ENCODE data around the gene THBS3. TPM values are rescaled to one million over a fixed set of nuclear protein-coding genes. Genes with fewer than 3 reads are reported as not detected.
"Not testable (repeated sequence)": the region's sequence is repeated elsewhere in the genome, so short reads cannot be mapped to it uniquely, and the experiment has no call there.

The THBS3 gene
- total and polyA plus RNA-seq, 2 of the 13 experiments (the other 11 are each of a cell fraction or from before 2014, with no cell fraction given) = 0.86 to 3.6 TPM

DNA sequence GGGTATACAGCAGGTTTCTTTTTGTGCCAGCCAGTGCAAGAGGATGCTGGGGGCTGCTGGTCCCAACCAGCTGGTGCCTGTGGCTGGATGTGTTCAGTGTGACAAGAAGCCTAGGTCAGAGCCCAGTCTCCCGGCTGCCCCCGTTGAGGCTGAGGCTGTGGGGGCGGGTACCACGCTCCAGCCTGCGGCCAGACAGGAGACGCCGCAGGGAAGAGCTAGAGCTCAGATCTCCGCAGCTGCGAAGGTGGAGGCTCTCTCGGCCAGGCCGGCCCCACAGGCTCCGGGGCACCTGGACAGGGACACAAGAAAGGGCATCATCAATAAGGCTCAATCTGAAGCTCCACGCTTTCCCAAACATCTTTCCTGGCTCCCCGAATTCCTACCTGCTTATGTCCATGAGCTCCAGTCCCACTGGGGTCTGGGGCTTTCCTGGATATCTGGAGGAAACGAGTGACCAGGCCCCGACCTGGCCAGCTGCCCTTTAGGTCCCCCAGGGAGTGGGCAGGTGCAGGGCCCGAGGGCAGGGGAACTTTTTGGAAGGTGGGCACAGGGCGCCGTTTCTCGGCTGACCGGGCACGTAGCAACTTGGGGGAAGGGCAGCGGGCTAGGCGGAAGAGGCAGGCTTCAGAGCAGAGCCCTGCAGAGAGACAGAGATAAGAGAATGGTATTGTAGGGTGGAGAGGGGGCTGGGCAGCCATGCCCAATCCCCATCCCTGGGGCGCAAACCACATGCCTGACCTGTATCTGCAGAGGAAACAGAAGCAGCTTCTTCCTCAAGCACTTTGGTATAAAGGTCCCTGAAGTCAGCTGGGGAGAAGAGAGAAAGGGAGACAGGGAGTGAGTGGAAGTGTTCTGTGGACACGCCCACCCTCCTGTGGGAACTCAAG lies 40.2 kb upstream of the THBS3 start:
- Histone ChIP-seq H3K4me2 (ENCODE audit: low read depth, low read length) (no peak overlapping the region), H3K9me3 (ENCODE audit: low read length) (no peaks in the 10 kb centered on the region), H3K27me3 (ENCODE audit: control insufficient read depth in 1 of 2, insufficient read depth in 2 of 2, low read length in 2 of 2) (no peaks in the 10 kb centered on the region), H3K4me3 (replicated peaks in 1 of 3; ENCODE audit: insufficient read depth in 1 of 3, low read depth in 2 of 3, low read length in 3 of 3) (no peak overlapping the region), H3K36me3 (replicated peaks in 1 of 2; ENCODE audit: control insufficient read depth in 1 of 2, insufficient read depth in 2 of 2, low read length in 2 of 2) (peaks cover 1 to 9% of the 10 kb centered on the region in 2 experiments; a peak in 2 of 5 replicates), H3K27ac (ENCODE audit: extremely low read length, insufficient read depth, low read length) (no peak overlapping the region), H3K79me2 (ENCODE audit: insufficient read depth, low read length) (no peaks in the 10 kb centered on the region), H2AFZ (ENCODE audit: low read length) (no peak overlapping the region), H3K4me1 (ENCODE audit: insufficient read depth, low read length) (peaks cover 23% of the 10 kb centered on the region), H4K20me1 (ENCODE audit: insufficient read depth, low read length) (no peaks in the 10 kb centered on the region), H3K9ac (ENCODE audit: insufficient read depth, low read depth, low read length) (no peak overlapping the region)
- 97% methylated on average over 16 of the region's 26 CpGs for WGBS (ENCODE audit: low lambda C conversion rate)
- ChIA-PET CTCF (ENCODE audit: low intra/inter-chr PET ratio, low total read pairs) (no interaction called here), POLR2A (no interaction called here)
- BruUV-seq (replicated peaks) = no TSS peak
- ATAC-seq (no peak), DNase-seq (ENCODE audit: low spot score) (no peak), FAIRE-seq (no peak)
- no peak for TF ChIP-seq MEF2D (CRISPR knock-in tag; IDR thresholded peaks at IDR 0.05)
- TF ChIP-seq ZMYM2 (CRISPR knock-in tag; IDR thresholded peaks at IDR 0.05) = no peak
- TF ChIP-seq XBP1 (CRISPR knock-in tag; IDR thresholded peaks at IDR 0.05) = no peak
- TF ChIP-seq ZFP1 (CRISPR knock-in tag; IDR thresholded peaks at IDR 0.05) = no peak
- no peak for TF ChIP-seq HHEX (CRISPR knock-in tag; IDR thresholded peaks at IDR 0.05)
- TF ChIP-seq, protein P1, sequence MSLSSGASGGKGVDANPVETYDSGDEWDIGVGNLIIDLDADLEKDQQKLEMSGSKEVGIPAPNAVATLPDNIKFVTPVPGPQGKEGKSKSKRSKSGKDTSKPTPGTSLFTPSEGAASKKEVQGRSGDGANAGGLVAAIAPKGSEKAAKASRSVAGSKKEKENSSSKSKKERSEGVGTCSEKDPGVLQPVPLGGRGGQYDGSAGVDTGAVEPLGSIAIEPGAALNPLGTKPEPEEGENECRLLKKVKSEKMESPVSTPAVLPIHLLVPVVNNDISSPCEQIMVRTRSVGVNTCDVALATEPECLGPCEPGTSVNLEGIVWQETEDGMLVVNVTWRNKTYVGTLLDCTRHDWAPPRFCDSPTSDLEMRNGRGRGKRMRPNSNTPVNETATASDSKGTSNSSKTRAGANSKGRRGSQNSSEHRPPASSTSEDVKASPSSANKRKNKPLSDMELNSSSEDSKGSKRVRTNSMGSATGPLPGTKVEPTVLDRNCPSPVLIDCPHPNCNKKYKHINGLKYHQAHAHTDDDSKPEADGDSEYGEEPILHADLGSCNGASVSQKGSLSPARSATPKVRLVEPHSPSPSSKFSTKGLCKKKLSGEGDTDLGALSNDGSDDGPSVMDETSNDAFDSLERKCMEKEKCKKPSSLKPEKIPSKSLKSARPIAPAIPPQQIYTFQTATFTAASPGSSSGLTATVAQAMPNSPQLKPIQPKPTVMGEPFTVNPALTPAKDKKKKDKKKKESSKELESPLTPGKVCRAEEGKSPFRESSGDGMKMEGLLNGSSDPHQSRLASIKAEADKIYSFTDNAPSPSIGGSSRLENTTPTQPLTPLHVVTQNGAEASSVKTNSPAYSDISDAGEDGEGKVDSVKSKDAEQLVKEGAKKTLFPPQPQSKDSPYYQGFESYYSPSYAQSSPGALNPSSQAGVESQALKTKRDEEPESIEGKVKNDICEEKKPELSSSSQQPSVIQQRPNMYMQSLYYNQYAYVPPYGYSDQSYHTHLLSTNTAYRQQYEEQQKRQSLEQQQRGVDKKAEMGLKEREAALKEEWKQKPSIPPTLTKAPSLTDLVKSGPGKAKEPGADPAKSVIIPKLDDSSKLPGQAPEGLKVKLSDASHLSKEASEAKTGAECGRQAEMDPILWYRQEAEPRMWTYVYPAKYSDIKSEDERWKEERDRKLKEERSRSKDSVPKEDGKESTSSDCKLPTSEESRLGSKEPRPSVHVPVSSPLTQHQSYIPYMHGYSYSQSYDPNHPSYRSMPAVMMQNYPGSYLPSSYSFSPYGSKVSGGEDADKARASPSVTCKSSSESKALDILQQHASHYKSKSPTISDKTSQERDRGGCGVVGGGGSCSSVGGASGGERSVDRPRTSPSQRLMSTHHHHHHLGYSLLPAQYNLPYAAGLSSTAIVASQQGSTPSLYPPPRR (CRISPR knock-in tag; IDR thresholded peaks at IDR 0.05; ENCODE audit: borderline replicate concordance) = no peak
- TF ChIP-seq, protein P2, sequence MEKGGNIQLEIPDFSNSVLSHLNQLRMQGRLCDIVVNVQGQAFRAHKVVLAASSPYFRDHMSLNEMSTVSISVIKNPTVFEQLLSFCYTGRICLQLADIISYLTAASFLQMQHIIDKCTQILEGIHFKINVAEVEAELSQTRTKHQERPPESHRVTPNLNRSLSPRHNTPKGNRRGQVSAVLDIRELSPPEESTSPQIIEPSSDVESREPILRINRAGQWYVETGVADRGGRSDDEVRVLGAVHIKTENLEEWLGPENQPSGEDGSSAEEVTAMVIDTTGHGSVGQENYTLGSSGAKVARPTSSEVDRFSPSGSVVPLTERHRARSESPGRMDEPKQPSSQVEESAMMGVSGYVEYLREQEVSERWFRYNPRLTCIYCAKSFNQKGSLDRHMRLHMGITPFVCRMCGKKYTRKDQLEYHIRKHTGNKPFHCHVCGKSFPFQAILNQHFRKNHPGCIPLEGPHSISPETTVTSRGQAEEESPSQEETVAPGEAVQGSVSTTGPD (CRISPR knock-in tag; IDR thresholded peaks at IDR 0.05) = no peak
- no peak for TF ChIP-seq TEAD2 (CRISPR knock-in tag; IDR thresholded peaks at IDR 0.05)
- TF ChIP-seq ADNP (CRISPR knock-in tag; IDR thresholded peaks at IDR 0.05) = no peak
- TF ChIP-seq THYN1 (CRISPR knock-in tag; IDR thresholded peaks at IDR 0.05; ENCODE audit: borderline replicate concordance, low read depth) = no peak
- TF ChIP-seq RCOR2 (CRISPR knock-in tag; IDR thresholded peaks at IDR 0.05) = no peak
- in situ Hi-C loops (cut with HindIII; ENCODE audit: extremely low pct_ligation_motif_present, low pct_unique_long_range_greater_than_20kb) (loop anchor here (10.0 kb wide), 1 partner anchor 347 kb away; no protein-coding TSS in a partner anchor), intact Hi-C loops (cut with micrococcal nuclease; ENCODE audit: unreplicated experiment) (no loop called here)

DNA sequence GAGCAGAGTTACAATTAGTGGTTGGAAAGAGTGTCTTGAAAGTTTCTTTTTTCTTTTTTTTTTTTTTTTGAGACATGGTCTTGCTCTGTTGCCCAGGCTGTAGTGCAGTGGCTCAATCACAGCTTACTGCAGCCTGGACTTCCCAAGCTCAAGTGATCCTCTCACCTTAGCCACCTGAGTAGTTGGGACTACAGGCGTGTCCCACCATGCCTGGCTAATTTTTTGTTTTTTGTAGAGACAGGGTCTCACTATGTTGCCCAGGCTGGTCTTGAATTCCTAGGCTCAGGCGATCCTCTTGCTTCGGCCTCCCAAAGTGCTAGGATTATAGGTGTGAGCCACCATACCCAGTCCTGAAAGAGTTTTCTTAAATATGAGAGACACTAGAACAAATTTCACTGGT lies 39.1 kb upstream of the THBS3 start:
- H3K27ac ChIP-seq (ENCODE audit: extremely low read length, insufficient read depth, low read length); H3K9ac ChIP-seq (ENCODE audit: insufficient read depth, low read depth, low read length); ATAC-seq; FAIRE-seq; CTCF ChIA-PET (ENCODE audit: low intra/inter-chr PET ratio, low total read pairs); BruUV-seq (replicated peaks); H3K4me3 ChIP-seq (replicated peaks in 1 of 3; ENCODE audit: insufficient read depth in 1 of 3, low read depth in 2 of 3, low read length in 3 of 3); POLR2A ChIA-PET; intact Hi-C loops (cut with micrococcal nuclease; ENCODE audit: unreplicated experiment); DNase-seq (ENCODE audit: low spot score); H3K27me3 ChIP-seq (ENCODE audit: control insufficient read depth in 1 of 2, insufficient read depth in 2 of 2, low read length in 2 of 2); H2AFZ ChIP-seq (ENCODE audit: low read length); H3K4me2 ChIP-seq (ENCODE audit: low read depth, low read length); H3K79me2 ChIP-seq (ENCODE audit: insufficient read depth, low read length); H4K20me1 ChIP-seq (ENCODE audit: insufficient read depth, low read length); H3K9me3 ChIP-seq (ENCODE audit: low read length); H3K36me3 ChIP-seq (replicated peaks in 1 of 2; ENCODE audit: control insufficient read depth in 1 of 2, insufficient read depth in 2 of 2, low read length in 2 of 2): not testable (repeated sequence)
- in situ Hi-C loops (cut with HindIII; ENCODE audit: extremely low pct_ligation_motif_present, low pct_unique_long_range_greater_than_20kb) = loop anchor here (10.0 kb wide), 1 partner anchor 348 kb away; no protein-coding TSS in a partner anchor
- 100% methylated on average over 3 of the region's 3 CpGs for WGBS (ENCODE audit: low lambda C conversion rate)
- H3K4me1 ChIP-seq (ENCODE audit: insufficient read depth, low read length) = peaks cover 15% of the 10 kb centered on the region
